Measurements from ENCODE around the gene ICAM3. TPM values are rescaled to one million over a fixed set of nuclear protein-coding genes. Genes with fewer than 3 reads are reported as not detected.
"Not testable (repeated sequence)": the region's sequence is repeated elsewhere in the genome, so short reads cannot be mapped to it uniquely, and the experiment has no call there.

Gene ICAM3
- total RNA-seq, 1 experiment from 2014 or later: 8.3 TPM

DNA sequence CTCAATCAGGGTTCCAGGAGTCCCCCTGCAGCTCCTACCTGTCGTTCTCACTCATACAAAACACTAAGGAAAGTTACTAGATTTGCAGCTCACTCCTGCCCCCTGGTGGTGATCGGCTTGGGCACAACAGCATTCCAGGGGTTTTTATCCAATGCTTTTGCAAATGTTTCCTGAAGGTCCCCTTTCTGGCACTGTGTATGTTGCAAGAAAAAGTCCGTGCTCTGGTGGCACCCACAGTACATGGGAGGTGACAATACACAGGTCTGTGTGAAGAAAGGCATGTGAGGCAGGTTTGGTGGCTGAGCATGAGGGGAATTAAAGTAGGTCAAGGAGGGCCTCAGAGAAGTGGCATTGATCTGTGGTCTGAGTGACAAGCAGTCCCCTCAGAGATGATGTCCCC, 49.5 kb upstream of the ICAM3 start (continued):
- TF ChIP-seq, protein P1, sequence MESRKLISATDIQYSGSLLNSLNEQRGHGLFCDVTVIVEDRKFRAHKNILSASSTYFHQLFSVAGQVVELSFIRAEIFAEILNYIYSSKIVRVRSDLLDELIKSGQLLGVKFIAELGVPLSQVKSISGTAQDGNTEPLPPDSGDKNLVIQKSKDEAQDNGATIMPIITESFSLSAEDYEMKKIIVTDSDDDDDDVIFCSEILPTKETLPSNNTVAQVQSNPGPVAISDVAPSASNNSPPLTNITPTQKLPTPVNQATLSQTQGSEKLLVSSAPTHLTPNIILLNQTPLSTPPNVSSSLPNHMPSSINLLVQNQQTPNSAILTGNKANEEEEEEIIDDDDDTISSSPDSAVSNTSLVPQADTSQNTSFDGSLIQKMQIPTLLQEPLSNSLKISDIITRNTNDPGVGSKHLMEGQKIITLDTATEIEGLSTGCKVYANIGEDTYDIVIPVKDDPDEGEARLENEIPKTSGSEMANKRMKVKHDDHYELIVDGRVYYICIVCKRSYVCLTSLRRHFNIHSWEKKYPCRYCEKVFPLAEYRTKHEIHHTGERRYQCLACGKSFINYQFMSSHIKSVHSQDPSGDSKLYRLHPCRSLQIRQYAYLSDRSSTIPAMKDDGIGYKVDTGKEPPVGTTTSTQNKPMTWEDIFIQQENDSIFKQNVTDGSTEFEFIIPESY (IDR thresholded peaks at IDR 0.05; ENCODE audit: extremely low read depth, insufficient replicate concordance, low read length): no peak
- TF ChIP-seq, protein P2, sequence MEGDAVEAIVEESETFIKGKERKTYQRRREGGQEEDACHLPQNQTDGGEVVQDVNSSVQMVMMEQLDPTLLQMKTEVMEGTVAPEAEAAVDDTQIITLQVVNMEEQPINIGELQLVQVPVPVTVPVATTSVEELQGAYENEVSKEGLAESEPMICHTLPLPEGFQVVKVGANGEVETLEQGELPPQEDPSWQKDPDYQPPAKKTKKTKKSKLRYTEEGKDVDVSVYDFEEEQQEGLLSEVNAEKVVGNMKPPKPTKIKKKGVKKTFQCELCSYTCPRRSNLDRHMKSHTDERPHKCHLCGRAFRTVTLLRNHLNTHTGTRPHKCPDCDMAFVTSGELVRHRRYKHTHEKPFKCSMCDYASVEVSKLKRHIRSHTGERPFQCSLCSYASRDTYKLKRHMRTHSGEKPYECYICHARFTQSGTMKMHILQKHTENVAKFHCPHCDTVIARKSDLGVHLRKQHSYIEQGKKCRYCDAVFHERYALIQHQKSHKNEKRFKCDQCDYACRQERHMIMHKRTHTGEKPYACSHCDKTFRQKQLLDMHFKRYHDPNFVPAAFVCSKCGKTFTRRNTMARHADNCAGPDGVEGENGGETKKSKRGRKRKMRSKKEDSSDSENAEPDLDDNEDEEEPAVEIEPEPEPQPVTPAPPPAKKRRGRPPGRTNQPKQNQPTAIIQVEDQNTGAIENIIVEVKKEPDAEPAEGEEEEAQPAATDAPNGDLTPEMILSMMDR (IDR thresholded peaks at IDR 0.05 in 2 of 3, conservative IDR thresholded peaks at IDR 0.05 in 1 of 3; ENCODE audit: borderline replicate concordance in 1 of 3, insufficient read depth in 1 of 3, low read depth in 2 of 3, low read length in 2 of 3): peak; percentile 92 to 97 (median 97)
- TF ChIP-seq YY1 (IDR thresholded peaks at IDR 0.05; ENCODE audit: extremely low read depth, insufficient replicate concordance, low read depth, low read length): no peak
- TF ChIP-seq JUND (IDR thresholded peaks at IDR 0.05): no peak
- peak; percentile 95 for TF ChIP-seq RAD21 (IDR thresholded peaks at IDR 0.05; ENCODE audit: low read depth)
- TF ChIP-seq POLR2AphosphoS5 (IDR thresholded peaks at IDR 0.05; ENCODE audit: low read depth, low read length): peak; percentile 57
- no peak for TF ChIP-seq POLR2A (IDR thresholded peaks at IDR 0.05; ENCODE audit: borderline replicate concordance, extremely low read depth, insufficient read depth, insufficient read length)
- no peak for TF ChIP-seq EZH2 (IDR thresholded peaks at IDR 0.05)

DNA sequence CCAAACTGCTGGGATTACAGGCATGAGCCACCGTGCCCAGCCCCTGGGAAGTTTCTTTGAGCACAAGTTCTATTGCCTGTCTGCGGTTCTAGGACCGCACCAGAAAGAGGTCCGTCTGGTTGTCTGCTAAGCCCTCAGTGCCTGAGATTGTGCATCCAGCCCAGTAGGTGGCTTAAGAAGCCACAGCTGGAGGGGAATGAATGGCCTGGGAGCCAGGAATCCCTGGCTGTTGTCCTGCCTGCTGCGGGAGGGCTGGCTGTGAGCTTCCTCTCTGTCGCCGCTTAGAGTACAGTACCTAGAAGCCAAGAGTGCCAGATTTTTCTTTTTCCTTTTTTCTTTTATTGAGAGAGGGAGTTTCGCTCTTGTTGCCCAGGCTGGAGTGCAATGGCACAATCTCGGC, 45.2 kb upstream of the ICAM3 start:
- ATAC-seq (no peak), DNase-seq (ENCODE audit: low read depth, low spot score) (no peak)
- Histone ChIP-seq H3K4me1 (ENCODE audit: control insufficient read depth in 1 of 2, insufficient read depth in 2 of 2, low read length in 2 of 2) (peaks cover under 1 to 14% of the 10 kb centered on the region in 2 experiments; a peak in 3 of 4 replicates), H3K4me2 (ENCODE audit: low read length) (no peak overlapping the region), H3K27ac (ENCODE audit: low read depth, low read length) (no peak overlapping the region), H3K36me3 (ENCODE audit: control insufficient read depth in 1 of 2, insufficient read depth in 2 of 2, low read length in 2 of 2) (no peaks in the 10 kb centered on the region), H3K9ac (ENCODE audit: low read length) (no peak overlapping the region), H3K9me2 (ENCODE audit: insufficient read depth) (no peaks in the 10 kb centered on the region), H4K20me1 (ENCODE audit: insufficient read depth) (no peaks in the 10 kb centered on the region), H3K9me3 (ENCODE audit: control insufficient read depth in 1 of 2, insufficient read depth in 1 of 2, low read depth in 1 of 2, low read length in 2 of 2) (no peaks in the 10 kb centered on the region), H3K79me2 (ENCODE audit: insufficient read depth, low read length) (peaks cover 6% of the 10 kb centered on the region), H2AFZ (ENCODE audit: low read depth, low read length, poor library complexity, severe bottlenecking) (no peak overlapping the region), H3K27me3 (ENCODE audit: insufficient read depth, low read length) (no peaks in the 10 kb centered on the region), H3K4me3 (replicated peaks in 1 of 2; ENCODE audit: low read depth in 1 of 2, low read length in 2 of 2) (no peak overlapping the region)
- BruUV-seq (replicated peaks): no TSS peak
- intact Hi-C loops (cut with micrococcal nuclease): no loop called here
- ChIA-PET RAD21 (ENCODE audit: low non-redundant PET in 1 of 2, low total read pairs in 2 of 2, uncharacterized antibody in 2 of 2, unreplicated experiment in 2 of 2) (no interaction called here), POLR2A (no interaction called here), CTCF (interaction anchor here (2.2 kb wide), 1 partner anchor 125 kb away, joined by 13 read pairs; no protein-coding TSS in a partner anchor)
- TF ChIP-seq SRF (IDR thresholded peaks at IDR 0.05; ENCODE audit: low read depth): no peak
- TF ChIP-seq, protein P2 (IDR thresholded peaks at IDR 0.05 in 2 of 3, conservative IDR thresholded peaks at IDR 0.05 in 1 of 3; ENCODE audit: borderline replicate concordance in 1 of 3, insufficient read depth in 1 of 3, low read depth in 2 of 3, low read length in 2 of 3): 0 out of 6 replicates have a peak, but pooled peaks of 1 of the 3 experiments have one; percentile 15

DNA sequence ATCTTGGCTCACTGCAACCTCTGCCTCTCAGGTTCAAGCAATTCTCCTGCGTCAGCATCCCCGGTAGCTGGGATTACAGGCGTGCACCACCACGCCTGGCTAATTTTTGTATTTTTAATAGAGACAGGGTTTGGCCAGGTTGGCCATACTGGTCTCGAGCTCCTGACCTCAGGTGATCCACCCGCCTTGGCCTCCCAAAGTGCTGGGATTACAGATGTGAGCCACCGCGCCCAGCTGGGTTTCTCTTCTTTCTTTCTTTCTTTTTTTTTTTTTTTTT, 43.7 kb upstream of the ICAM3 start:
- H3K4me2 ChIP-seq (ENCODE audit: low read length); H3K79me2 ChIP-seq (ENCODE audit: insufficient read depth, low read length); H2AFZ ChIP-seq (ENCODE audit: low read depth, low read length, poor library complexity, severe bottlenecking); H3K9me2 ChIP-seq (ENCODE audit: insufficient read depth); DNase-seq (ENCODE audit: low read depth, low spot score); H4K20me1 ChIP-seq (ENCODE audit: insufficient read depth); H3K4me3 ChIP-seq (replicated peaks in 1 of 2; ENCODE audit: low read depth in 1 of 2, low read length in 2 of 2); H3K27me3 ChIP-seq (ENCODE audit: insufficient read depth, low read length); BruUV-seq (replicated peaks); H3K9ac ChIP-seq (ENCODE audit: low read length); intact Hi-C loops (cut with micrococcal nuclease); H3K27ac ChIP-seq (ENCODE audit: low read depth, low read length); ATAC-seq; H3K36me3 ChIP-seq (ENCODE audit: control insufficient read depth in 1 of 2, insufficient read depth in 2 of 2, low read length in 2 of 2); H3K9me3 ChIP-seq (ENCODE audit: control insufficient read depth in 1 of 2, insufficient read depth in 1 of 2, low read depth in 1 of 2, low read length in 2 of 2); POLR2A ChIA-PET: not testable (repeated sequence)
- H3K4me1 ChIP-seq (ENCODE audit: control insufficient read depth in 1 of 2, insufficient read depth in 2 of 2, low read length in 2 of 2): peaks cover 2 to 13% of the 10 kb centered on the region in 2 experiments; a peak in 3 of 4 replicates
- CTCF ChIA-PET: interaction anchor here (1.0 to 2.5 kb wide), 3 partner anchors 11 to 124 kb away, joined by 3 to 16 read pairs (median 3); partner anchors contain the start of gene ICAM5
- RAD21 ChIA-PET (ENCODE audit: low non-redundant PET in 1 of 2, low total read pairs in 2 of 2, uncharacterized antibody in 2 of 2, unreplicated experiment in 2 of 2): interaction anchor here (0.6 to 0.7 kb wide), 3 partner anchors 72 to 133 kb away, joined by 3 to 5 read pairs (median 3); no protein-coding TSS in a partner anchor
